Glutamatergic neuron (in vitro differentiated cells): Measurements from ENCODE around the gene CLDN20. TPM values are rescaled to one million over a fixed set of nuclear protein-coding genes. Genes with fewer than 3 reads are reported as not detected.

Experiments
- DNase-seq: peaks from one replicate; pipeline ENCODE4 v3.0.0; 2022
- H3K27ac Mint-ChIP-seq: one replicate; pipeline ENCODE4 v1.8.0; 2020; ENCODE audit warnings: mild to moderate bottlenecking, mixed read lengths, inconsistent platforms; ENCODE audit not compliant: unreplicated experiment
- H3K27me3 Mint-ChIP-seq: one replicate; pipeline ENCODE4 v1.8.0; 2020; ENCODE audit warnings: mild to moderate bottlenecking, moderate library complexity, mixed read lengths, inconsistent platforms; ENCODE audit not compliant: unreplicated experiment
- H3K36me3 Mint-ChIP-seq: one replicate; pipeline ENCODE4 v1.8.0; 2020; ENCODE audit warnings: mild to moderate bottlenecking, mixed read lengths, inconsistent platforms; ENCODE audit not compliant: unreplicated experiment
- H3K4me1 Mint-ChIP-seq: one replicate; pipeline ENCODE4 v1.8.0; 2020; ENCODE audit warnings: mild to moderate bottlenecking, low read depth, mixed read lengths, inconsistent platforms; ENCODE audit not compliant: unreplicated experiment
- H3K4me3 Mint-ChIP-seq: one replicate; pipeline ENCODE4 v1.8.0; 2020; ENCODE audit warnings: mild to moderate bottlenecking, mixed read lengths, inconsistent platforms; ENCODE audit not compliant: unreplicated experiment
- H3K9me3 Mint-ChIP-seq: one replicate; pipeline ENCODE4 v1.8.0; 2020; ENCODE audit warnings: mild to moderate bottlenecking, moderate library complexity, mixed read lengths, inconsistent platforms; ENCODE audit not compliant: unreplicated experiment
- CTCF ChIP-seq: fragments of 200-600 bp; sonication (generic); IDR thresholded peaks from one replicate; pipeline ENCODE4 v1.5.0; 2021; ENCODE audit not compliant: partially characterized antibody, unreplicated experiment
- total RNA-seq: library from RNA; stranded (reverse); fragmentation: NEBNext Ultra II Directional; extraction: Animal tissue kit (Norgen Biotek cat#: 25700); gene quantifications from one replicate; pipeline ENCODE4 v1.2.1, GENCODE V29; 2021; ENCODE audit not compliant: unreplicated experiment

CLDN20 gene
- total RNA-seq, 1 donor from 2014 or later: not detected

- H3K4me1 Mint-ChIP-seq: no peaks in the 10 kb centered on the region
- H3K9me3 Mint-ChIP-seq: peaks cover 2% of the 10 kb centered on the region
- H3K4me3 Mint-ChIP-seq: no peak overlapping the region
- H3K36me3 Mint-ChIP-seq: no peaks in the 10 kb centered on the region
- peak; percentile 48 for DNase-seq
- peak; percentile 58 for TF ChIP-seq CTCF
- peaks cover 2% of the 10 kb centered on the region for H3K27me3 Mint-ChIP-seq
- H3K27ac Mint-ChIP-seq: no peak overlapping the region
These were observed 15.5 kb upstream of the CLDN20 start for GRCh38 chr6:155248008-155249001.

GRCh38 chr6:155250701-155251381 lies 13.0 kb upstream of the CLDN20 start:
- Mint-ChIP-seq H3K9me3 (peaks cover 2% of the 10 kb centered on the region), H3K4me3 (no peak overlapping the region), H3K4me1 (peaks cover 2% of the 10 kb centered on the region), H3K36me3 (no peaks in the 10 kb centered on the region), H3K27me3 (peaks cover 3% of the 10 kb centered on the region), H3K27ac (no peak overlapping the region)
- DNase-seq: no peak
- TF ChIP-seq CTCF: no peak

- H3K4me3 Mint-ChIP-seq: no peak overlapping the region
These were observed 11.2 kb upstream of the CLDN20 start for GRCh38 chr6:155252581-155252980.

GRCh38 chr6:155253337-155253736 lies 10.5 kb upstream of the CLDN20 start:
- H3K36me3 Mint-ChIP-seq: no peaks in the 10 kb centered on the region
- peaks cover 11% of the 10 kb centered on the region for H3K4me1 Mint-ChIP-seq
- H3K27ac Mint-ChIP-seq: peak overlapping the region; percentile 38
- peaks cover 1% of the 10 kb centered on the region for H3K27me3 Mint-ChIP-seq
- no peak for TF ChIP-seq CTCF
- DNase-seq: no peak
- H3K9me3 Mint-ChIP-seq: no peaks in the 10 kb centered on the region
- H3K4me3 Mint-ChIP-seq: no peak overlapping the region

More at GRCh38 chr6:155252581-155252980, 11.2 kb upstream of the CLDN20 start:
- H3K27ac Mint-ChIP-seq: no peak overlapping the region
- DNase-seq: no peak
- H3K9me3 Mint-ChIP-seq: peaks cover 2% of the 10 kb centered on the region
- no peaks in the 10 kb centered on the region for H3K36me3 Mint-ChIP-seq
- peaks cover 6% of the 10 kb centered on the region for H3K4me1 Mint-ChIP-seq
- TF ChIP-seq CTCF: no peak
- peaks cover 3% of the 10 kb centered on the region for H3K27me3 Mint-ChIP-seq

- peaks cover 1% of the 10 kb centered on the region for H3K27me3 Mint-ChIP-seq
- H3K27ac Mint-ChIP-seq: no peak overlapping the region
- no peak for TF ChIP-seq CTCF
- H3K9me3 Mint-ChIP-seq: no peaks in the 10 kb centered on the region
- H3K4me1 Mint-ChIP-seq: peaks cover 16% of the 10 kb centered on the region
- H3K36me3 Mint-ChIP-seq: no peaks in the 10 kb centered on the region
- no peak for DNase-seq
- H3K4me3 Mint-ChIP-seq: no peak overlapping the region
These were observed 9.7 kb upstream of the CLDN20 start for GRCh38 chr6:155254139-155254538.
